Neuronal stem cell (in vitro differentiated cells): Measurements from ENCODE around the gene CHTF18.

Experiments used
- DNase-seq: peaks from one replicate; pipeline ENCODE4 v3.0.0-alpha.2; 2013; ENCODE audit warnings: low spot score
- H2AFZ ChIP-seq: one replicate; pipeline ENCODE4 v1.6.1; 2013; ENCODE audit warnings: mild to moderate bottlenecking, low read length, inconsistent platforms
- H2AK5ac ChIP-seq: 2 replicates; pipeline ENCODE4 v1.6.1; 2013; ENCODE audit warnings: low read depth, mild to moderate bottlenecking, inconsistent platforms, low read length, moderate library complexity, mixed read lengths
- H2BK120ac ChIP-seq: 2 replicates; pipeline ENCODE4 v1.6.1; 2013; ENCODE audit warnings: low read depth, mild to moderate bottlenecking, inconsistent platforms, low read length, moderate library complexity, mixed read lengths
- H2BK12ac ChIP-seq: one replicate; pipeline ENCODE4 v1.6.1; 2013; ENCODE audit warnings: low read length, inconsistent platforms
- H2BK15ac ChIP-seq: 2 replicates; pipeline ENCODE4 v1.6.1; 2013; ENCODE audit warnings: mild to moderate bottlenecking, low read length, inconsistent platforms, mixed read lengths
- H2BK5ac ChIP-seq: one replicate; pipeline ENCODE4 v1.6.1; 2013; ENCODE audit warnings: inconsistent platforms, mild to moderate bottlenecking, low read length, moderate library complexity
- H3K14ac ChIP-seq: one replicate; pipeline ENCODE4 v1.6.1; 2013; ENCODE audit warnings: low read length, inconsistent platforms
- H3K18ac ChIP-seq: 2 replicates; pipeline ENCODE4 v1.6.1; 2013; ENCODE audit warnings: low read length, inconsistent platforms
- H3K23ac ChIP-seq: 2 replicates; pipeline ENCODE4 v1.6.1; 2013; ENCODE audit warnings: low read depth, mild to moderate bottlenecking, mixed read lengths, low read length, inconsistent platforms; ENCODE audit not compliant: poor library complexity
- H3K27ac ChIP-seq: replicated peaks from 3 replicates; pipeline ENCODE4 v1.5.1; 2013; ENCODE audit warnings: low read length, inconsistent platforms
- H3K27me3 ChIP-seq, 3 experiments: 2 replicates each; pipeline ENCODE4 v1.6.1; 2013; ENCODE audit warnings: low read length in 3 of 3, mild to moderate bottlenecking in 2 of 3, inconsistent platforms in 1 of 3, low read depth in 1 of 3, mixed read lengths in 1 of 3, moderate library complexity in 1 of 3; ENCODE audit not compliant: control insufficient read depth in 3 of 3, insufficient read depth in 3 of 3
- H3K36me3 ChIP-seq, 2 donors: replicated peaks in 1 of 2; 2 replicates each; pipeline ENCODE4 v1.6.1; 2013; ENCODE audit warnings: low read length in 2 of 2; ENCODE audit not compliant: control insufficient read depth in 2 of 2, insufficient read depth in 2 of 2
- H3K4ac ChIP-seq: 2 replicates; pipeline ENCODE4 v1.6.1; 2013; ENCODE audit warnings: inconsistent platforms, mild to moderate bottlenecking, low read length, moderate library complexity
- H3K4me1 ChIP-seq, 2 donors: 1 replicate in 1 of 2; 2 replicates in 1 of 2; pipeline ENCODE4 v1.6.1; 2013; ENCODE audit warnings: low read length in 2 of 2, low read depth in 1 of 2; ENCODE audit not compliant: control insufficient read depth in 2 of 2, insufficient read depth in 1 of 2
- H3K4me2 ChIP-seq: one replicate; pipeline ENCODE4 v1.6.1; 2013; ENCODE audit warnings: mild to moderate bottlenecking, low read length, inconsistent platforms; ENCODE audit not compliant: insufficient read depth, poor library complexity, severe bottlenecking
- H3K4me3 ChIP-seq, 2 donors: 2 replicates each; pipeline ENCODE4 v1.5.1; 2013; ENCODE audit warnings: low read length in 2 of 2, mild to moderate bottlenecking in 2 of 2, inconsistent platforms in 1 of 2, moderate library complexity in 1 of 2
- H3K79me1 ChIP-seq: one replicate; pipeline ENCODE4 v1.6.1; 2013; ENCODE audit warnings: low read depth, mild to moderate bottlenecking, inconsistent platforms, low read length, moderate library complexity
- H3K9ac ChIP-seq: one replicate; pipeline ENCODE4 v1.6.1; 2013; ENCODE audit warnings: mild to moderate bottlenecking, low read depth, low read length, inconsistent platforms; ENCODE audit not compliant: poor library complexity
- H3K9me3 ChIP-seq, 2 donors: replicated peaks in 1 of 2; 2 replicates each; pipeline versions ENCODE3 to v1.6.1; 2013; ENCODE audit warnings: low read length in 2 of 2, mild to moderate bottlenecking in 2 of 2, inconsistent platforms in 1 of 2, low read depth in 1 of 2, mixed read lengths in 1 of 2, moderate library complexity in 1 of 2; ENCODE audit not compliant: control insufficient read depth in 2 of 2, insufficient read depth in 1 of 2
- H4K8ac ChIP-seq: one replicate; pipeline ENCODE4 v1.6.1; 2013; ENCODE audit warnings: low read depth, mild to moderate bottlenecking, inconsistent platforms, low read length, moderate library complexity
- H4K91ac ChIP-seq: one replicate; pipeline ENCODE4 v1.6.1; 2013; ENCODE audit warnings: low read length, low read depth, mild to moderate bottlenecking, inconsistent platforms; ENCODE audit not compliant: poor library complexity
- WGBS, 2 donors: extraction: QIAGEN DNeasy Blood & Tissue Kit; methylation state at CpG; one replicate each; pipeline ENCODE4 v1.1.7; 2013; ENCODE audit warnings: missing lambda C conversion rate in 2 of 2, mixed read lengths in 1 of 2; ENCODE audit not compliant: insufficient read length in 2 of 2, insufficient replicate concordance in 1 of 2; ENCODE audit errors: extremely low coverage in 2 of 2; 5-methylcytosine and 5-hydroxymethylcytosine counted together

The CHTF18 gene

GRCh38 chr16:768428-768827 lies 20.0 kb upstream of the CHTF18 start:
- WGBS, 2 donors = no CpG with 5 or more reads among the region's 21 CpGs
- Histone ChIP-seq H2AK5ac (peak overlapping the region; percentile 97), H2BK15ac (peak overlapping the region; percentile 89), H3K27me3 (peaks cover 0 to under 1% (median 0%) of the 10 kb centered on the region in 3 experiments), H2AFZ (no peak overlapping the region), H3K23ac (peak overlapping the region; percentile 43), H3K4me3 (no peak overlapping the region), H2BK120ac (peak overlapping the region; percentile 67), H3K9ac (peak overlapping the region; percentile 70), H4K8ac (peak overlapping the region; percentile 3), H4K91ac (no peak overlapping the region), H3K79me1 (peaks cover 3% of the 10 kb centered on the region), H3K4me1 (peaks cover 0 to 10% of the 10 kb centered on the region in 2 donors), H3K27ac (no peak overlapping the region), H3K18ac (peak overlapping the region; percentile 94), H2BK12ac (peak overlapping the region; percentile 97), H3K36me3 (no peaks in the 10 kb centered on the region), H3K9me3 (no peaks in the 10 kb centered on the region), H3K4ac (peak overlapping the region; percentile 53), H2BK5ac (peak overlapping the region; percentile 88), H3K14ac (no peak overlapping the region), H3K4me2 (no peak overlapping the region)
- DNase-seq = no peak

DNA sequence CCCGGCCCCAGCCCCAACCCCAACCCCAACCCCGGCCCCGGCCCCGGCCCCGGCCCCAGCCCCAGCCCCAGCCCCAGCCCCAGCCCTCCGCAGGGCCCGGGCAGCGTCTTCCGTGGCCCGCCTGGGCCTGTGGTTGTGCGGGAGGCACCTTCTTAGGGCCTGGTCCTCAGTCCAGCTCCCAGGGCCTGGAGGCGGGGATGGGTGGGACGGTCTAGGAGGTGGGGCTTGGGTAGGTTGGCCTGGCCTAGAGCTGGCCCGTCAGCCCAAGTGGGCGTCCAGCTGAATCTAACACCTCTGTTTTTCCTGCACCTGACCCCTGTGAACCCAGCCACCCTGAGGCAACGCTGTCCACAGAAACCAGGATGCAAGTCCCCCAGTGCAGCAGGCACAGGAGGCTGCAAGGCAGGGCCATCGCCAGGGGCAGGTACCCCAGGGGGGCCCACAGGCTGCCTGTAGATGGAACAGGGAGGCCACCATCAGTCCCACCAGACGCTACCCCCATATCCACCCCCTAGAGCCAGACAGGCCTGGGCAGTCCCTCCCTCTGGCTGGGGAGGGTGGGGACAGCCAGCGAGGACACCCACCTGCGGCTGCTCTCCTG lies 19.1 kb upstream of the CHTF18 start:
- no CpG with 5 or more reads among the region's 20 CpGs for WGBS, 2 donors
- no peaks in the 10 kb centered on the region for H3K27me3 ChIP-seq
- no peak overlapping the region for H3K4me3 ChIP-seq
- H4K8ac ChIP-seq = no peak overlapping the region
- no peak overlapping the region for H3K4ac ChIP-seq
- H3K4me1 ChIP-seq = peaks cover 0 to 10% of the 10 kb centered on the region in 2 donors
- peak overlapping the region; percentile 24 for H3K9ac ChIP-seq
- H3K23ac ChIP-seq = no peak overlapping the region
- H2AFZ ChIP-seq = no peak overlapping the region
- H2AK5ac ChIP-seq = peak overlapping the region; percentile 97
- H2BK5ac ChIP-seq = peak overlapping the region; percentile 35
- H2BK12ac ChIP-seq = no peak overlapping the region
- peaks cover 3% of the 10 kb centered on the region for H3K79me1 ChIP-seq
- no peaks in the 10 kb centered on the region for H3K9me3 ChIP-seq
- H2BK15ac ChIP-seq = peak overlapping the region; percentile 23
- H3K14ac ChIP-seq = no peak overlapping the region
- H3K27ac ChIP-seq = peak overlapping the region; percentile 28
- peak overlapping the region; percentile 78 for H3K18ac ChIP-seq
- no peak overlapping the region for H4K91ac ChIP-seq
- peak; percentile 24 for DNase-seq
- H3K4me2 ChIP-seq = peak overlapping the region; percentile 2
- no peaks in the 10 kb centered on the region for H3K36me3 ChIP-seq
- no peak overlapping the region for H2BK120ac ChIP-seq

GRCh38 chr16:769934-770333 lies 18.5 kb upstream of the CHTF18 start:
- Histone ChIP-seq H2BK5ac (peak overlapping the region; percentile 35), H4K8ac (no peak overlapping the region), H2AFZ (no peak overlapping the region), H3K4me2 (no peak overlapping the region), H2BK12ac (no peak overlapping the region), H3K36me3 (no peaks in the 10 kb centered on the region), H2BK15ac (peak overlapping the region; percentile 23), H3K4ac (no peak overlapping the region), H3K79me1 (peaks cover 3% of the 10 kb centered on the region), H3K4me3 (no peak overlapping the region), H2BK120ac (no peak overlapping the region), H3K14ac (no peak overlapping the region), H3K27me3 (no peaks in the 10 kb centered on the region), H4K91ac (peak overlapping the region; percentile 30), H3K27ac (no peak overlapping the region), H3K9me3 (no peaks in the 10 kb centered on the region), H3K9ac (peak overlapping the region; percentile 0), H3K4me1 (peaks cover 0 to 10% of the 10 kb centered on the region in 2 donors), H2AK5ac (peak overlapping the region; percentile 25), H3K23ac (no peak overlapping the region), H3K18ac (peak overlapping the region; percentile 78)
- DNase-seq = no peak
- no CpG with 5 or more reads among the region's 19 CpGs for WGBS, 2 donors

DNA sequence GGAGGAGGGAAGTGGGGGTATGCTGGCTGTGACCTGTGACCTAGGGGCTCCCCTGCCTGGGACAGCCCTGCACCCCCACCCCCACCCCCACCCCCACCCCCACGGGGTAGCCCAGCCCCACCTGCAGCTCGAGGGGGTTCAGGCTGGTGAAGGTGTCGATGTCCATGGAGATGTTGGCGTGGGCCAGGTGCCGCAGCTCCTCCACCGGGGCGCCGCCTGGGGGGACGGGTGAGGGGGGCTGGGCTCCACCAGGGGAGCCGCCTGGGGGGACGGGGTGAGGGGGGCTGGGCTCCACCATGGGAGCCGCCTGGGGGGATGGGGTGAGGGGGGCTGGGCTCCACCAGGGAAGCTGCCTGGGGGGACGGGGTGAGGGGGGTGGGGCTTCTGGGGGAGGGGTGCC lies 18.0 kb upstream of the CHTF18 start:
- peak overlapping the region; percentile 30 for H4K91ac ChIP-seq
- no peak overlapping the region for H2AFZ ChIP-seq
- H3K4ac ChIP-seq = no peak overlapping the region
- peak overlapping the region; percentile 35 for H2BK5ac ChIP-seq
- WGBS, 2 donors = no CpG with 5 or more reads among the region's 13 CpGs
- H3K9me3 ChIP-seq = no peaks in the 10 kb centered on the region
- no peak overlapping the region for H2BK12ac ChIP-seq
- no peak overlapping the region for H2BK15ac ChIP-seq
- no peak overlapping the region for H2BK120ac ChIP-seq
- H3K4me3 ChIP-seq = no peak overlapping the region
- H3K79me1 ChIP-seq = peaks cover 3% of the 10 kb centered on the region
- no peak overlapping the region for H4K8ac ChIP-seq
- H3K27ac ChIP-seq = no peak overlapping the region
- H3K14ac ChIP-seq = no peak overlapping the region
- no peak overlapping the region for H3K23ac ChIP-seq
- H2AK5ac ChIP-seq = peak overlapping the region; percentile 25
- H3K4me1 ChIP-seq = peaks cover 0 to 10% of the 10 kb centered on the region in 2 donors
- no peak overlapping the region for H3K9ac ChIP-seq
- H3K27me3 ChIP-seq = peaks cover 0 to 1% (median 0%) of the 10 kb centered on the region in 3 experiments
- H3K4me2 ChIP-seq = no peak overlapping the region
- DNase-seq = no peak
- no peaks in the 10 kb centered on the region for H3K36me3 ChIP-seq
- H3K18ac ChIP-seq = no peak overlapping the region
